Stimulated activated CD8-positive, alpha-beta memory T cell treated with anti-CD3 and anti-CD28 coated beads, Interleukin-4, amount 100 ng/mL, for 4 hours (primary cell): ENCODE measurements around the gene LPIN1.
"Not testable (repeated sequence)": the region's sequence is repeated elsewhere in the genome, so short reads cannot be mapped to it uniquely, and the experiment has no call there.

ENCODE experiments used
- DNase-seq, 2 donors: peaks; one replicate each; pipeline ENCODE4 v3.0.0-alpha.2; 2020; ENCODE audit warnings: low read depth in 2 of 2, low spot score in 1 of 2

Gene LPIN1

DNA sequence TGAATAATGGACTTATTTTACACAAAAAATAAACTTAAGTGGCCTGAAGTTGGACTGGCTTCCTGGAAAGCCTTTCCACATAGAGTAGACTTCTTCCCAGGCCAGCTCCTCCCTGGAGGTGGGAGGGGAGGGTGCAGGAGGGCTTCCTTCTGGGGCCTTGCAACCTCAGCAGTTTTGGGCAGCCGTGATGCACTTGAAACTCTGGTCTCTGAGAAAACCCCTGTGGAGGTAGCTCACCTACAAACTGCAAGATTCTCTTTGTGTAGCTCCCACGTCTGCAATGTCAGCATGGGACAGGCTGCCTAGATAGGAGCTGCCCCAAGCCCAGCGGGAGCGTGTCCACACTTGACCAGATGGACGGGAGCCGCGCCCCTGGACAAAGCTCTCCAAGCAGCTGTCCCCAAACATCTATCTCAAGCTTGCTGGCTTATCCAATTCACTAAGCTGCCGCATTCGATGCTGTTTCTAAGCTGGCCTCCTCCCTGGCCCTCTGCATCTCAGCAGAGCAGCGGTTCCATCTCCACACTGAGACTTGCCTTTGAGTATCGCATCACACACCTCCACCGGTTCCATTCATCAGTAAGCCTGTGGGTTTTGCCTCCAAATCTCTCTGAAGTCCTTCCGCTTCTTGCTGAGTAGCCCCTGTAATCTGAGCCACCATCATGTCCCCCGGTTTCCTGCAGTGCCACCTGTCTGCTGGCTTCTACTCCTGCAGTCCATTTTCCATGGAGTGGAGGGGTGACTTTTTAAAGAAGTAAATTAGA is 1.6 kb upstream of the LPIN1 start:
- no peak for DNase-seq

DNA sequence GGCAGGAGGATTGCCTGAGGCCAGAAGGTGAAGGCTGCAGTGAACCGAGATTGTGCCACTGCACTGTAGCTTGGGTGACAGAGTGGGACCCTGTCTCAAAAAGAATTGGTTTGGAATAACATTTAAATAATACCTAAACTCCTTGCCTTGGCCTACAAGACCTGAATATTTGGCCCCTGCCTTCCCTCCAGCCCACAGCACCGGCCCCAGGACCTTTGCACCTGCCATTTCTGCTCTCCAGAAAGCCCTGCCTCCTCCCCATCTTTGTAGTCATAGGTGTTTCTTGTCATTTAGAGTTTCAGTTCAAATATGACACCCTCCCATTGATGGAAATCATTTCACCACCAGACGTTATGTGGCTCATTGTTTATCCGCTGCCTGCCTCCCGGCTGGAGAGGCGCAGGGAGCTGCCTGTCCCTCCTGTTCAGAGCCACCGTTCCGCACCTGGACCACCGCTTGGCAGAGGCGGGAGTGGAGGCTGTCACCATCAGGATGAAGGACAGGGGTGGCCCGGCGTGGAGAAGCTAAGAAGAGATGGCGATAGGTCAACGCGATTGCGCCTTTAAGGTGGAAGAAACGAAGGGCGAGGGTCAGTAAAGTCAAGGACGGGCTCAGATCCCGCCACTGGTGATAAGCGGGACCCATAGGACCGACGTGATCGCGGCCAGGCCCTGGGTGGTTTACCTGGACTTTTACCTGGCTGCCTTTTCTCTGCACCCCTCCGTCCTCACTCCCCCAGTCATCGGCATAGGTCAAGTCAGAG is 638 bp upstream of the LPIN1 start:
- DNase-seq: no peak

DNA sequence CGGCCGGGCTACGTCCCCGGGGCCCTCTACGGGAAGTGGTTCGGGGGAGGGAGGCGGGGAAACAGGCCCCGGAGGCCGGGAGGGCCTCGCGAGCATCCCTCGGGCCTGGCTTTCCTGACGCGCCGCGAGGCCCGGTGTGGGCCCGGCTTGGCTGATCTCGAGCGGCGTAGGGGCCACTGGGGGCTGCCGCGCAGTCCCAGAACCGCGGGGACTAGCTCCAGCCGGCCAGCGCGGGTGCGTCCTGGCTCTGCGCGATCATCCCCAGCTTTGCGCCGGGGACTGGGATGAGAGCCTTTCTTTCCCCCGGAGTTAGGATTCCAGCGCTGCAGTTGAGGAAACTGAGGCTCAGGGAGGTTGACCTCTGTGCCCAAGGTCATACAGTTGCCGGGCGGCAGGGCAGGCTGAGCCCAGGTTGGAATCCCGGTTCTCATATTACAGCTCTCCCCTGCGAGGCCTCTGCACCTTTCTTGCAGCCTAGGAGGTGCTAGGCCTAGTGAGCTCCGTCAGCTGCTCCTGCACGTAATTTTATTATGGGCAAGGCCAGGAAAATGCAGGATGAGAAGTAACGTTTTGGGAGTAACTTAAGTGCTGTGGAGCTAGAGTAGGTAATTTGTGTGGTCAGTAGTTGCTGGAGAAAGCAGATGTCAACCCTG is 501 bp downstream of the LPIN1 start:
- no peak for DNase-seq

DNA sequence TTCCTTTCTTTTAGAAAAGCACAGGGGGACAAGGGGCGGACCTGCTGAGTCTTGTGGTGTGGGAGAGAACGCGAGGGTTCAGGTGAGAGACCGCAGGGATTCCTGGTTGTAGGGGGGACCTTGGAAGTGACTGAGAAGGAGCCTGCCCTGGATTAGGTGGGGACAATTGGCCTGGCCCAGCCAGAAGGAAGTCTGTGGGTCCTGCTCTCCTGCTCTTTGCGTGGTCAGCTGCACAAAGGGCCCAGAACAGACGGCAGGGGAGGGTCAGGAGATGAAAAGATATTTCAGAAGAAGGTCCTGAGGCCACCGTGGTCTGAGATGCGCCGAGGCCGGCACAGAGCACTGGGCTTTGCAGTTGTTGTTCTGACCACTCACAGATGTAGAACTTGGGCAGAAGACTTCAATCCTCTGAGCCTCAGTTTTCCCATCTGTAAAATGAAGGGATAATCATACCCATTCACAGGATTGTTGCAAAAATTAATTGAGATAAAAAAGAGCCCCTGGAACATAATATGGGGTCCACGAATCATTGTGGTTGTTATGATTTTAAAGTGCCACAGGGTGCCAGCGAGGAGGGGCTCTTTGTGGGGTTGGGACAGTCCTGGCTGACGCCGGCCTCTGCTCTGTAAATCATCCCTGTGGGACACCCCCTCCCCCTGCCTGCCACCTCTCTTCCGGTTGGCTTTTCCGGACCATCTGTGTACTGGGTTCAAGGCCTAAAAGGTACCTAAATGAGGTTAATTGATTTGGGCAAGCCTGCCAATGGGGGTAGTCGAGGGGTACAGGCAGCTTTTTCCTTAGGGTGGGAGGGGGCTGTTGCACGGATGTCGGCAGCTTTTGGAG is 1.8 kb downstream of the LPIN1 start:
- no peak for DNase-seq

DNA sequence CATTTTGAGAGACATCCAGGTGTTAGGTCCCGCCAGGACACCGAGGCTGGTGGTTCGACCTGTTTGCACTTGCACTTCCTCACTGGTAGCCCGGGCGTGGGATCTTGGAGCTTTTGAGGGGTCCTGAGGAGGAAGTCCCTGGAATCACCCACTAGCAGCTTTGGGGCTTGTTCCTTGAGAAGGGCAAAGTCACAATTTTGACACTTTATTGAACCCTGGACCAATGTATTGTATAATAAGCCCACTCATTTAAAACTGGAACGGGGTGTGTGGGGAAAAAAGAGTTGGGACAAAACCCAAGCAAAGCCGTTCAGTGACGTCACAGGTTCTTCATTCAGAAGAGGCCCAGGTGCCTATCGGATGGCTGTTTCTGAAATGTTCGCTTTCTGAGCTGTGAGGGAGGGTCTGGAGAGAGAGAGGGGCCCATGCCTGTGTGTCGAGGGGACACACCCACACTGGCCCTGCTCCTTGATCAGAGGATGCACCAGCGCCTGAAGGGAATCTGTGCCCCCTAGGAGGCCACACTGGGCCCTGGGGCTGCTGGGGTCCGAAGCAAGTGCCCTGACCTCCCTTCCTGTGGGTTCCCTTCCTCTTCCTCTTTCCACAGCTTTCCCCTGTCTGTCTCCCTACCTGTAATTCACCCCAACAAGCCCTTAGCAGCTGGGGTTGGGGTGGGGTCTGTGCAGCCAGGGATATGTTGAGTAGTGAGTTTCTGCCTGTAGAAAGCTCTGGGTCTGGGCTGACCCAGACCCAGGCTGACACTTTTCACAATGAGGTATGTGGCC is 2.6 kb downstream of the LPIN1 start:
- no peak for DNase-seq

DNA sequence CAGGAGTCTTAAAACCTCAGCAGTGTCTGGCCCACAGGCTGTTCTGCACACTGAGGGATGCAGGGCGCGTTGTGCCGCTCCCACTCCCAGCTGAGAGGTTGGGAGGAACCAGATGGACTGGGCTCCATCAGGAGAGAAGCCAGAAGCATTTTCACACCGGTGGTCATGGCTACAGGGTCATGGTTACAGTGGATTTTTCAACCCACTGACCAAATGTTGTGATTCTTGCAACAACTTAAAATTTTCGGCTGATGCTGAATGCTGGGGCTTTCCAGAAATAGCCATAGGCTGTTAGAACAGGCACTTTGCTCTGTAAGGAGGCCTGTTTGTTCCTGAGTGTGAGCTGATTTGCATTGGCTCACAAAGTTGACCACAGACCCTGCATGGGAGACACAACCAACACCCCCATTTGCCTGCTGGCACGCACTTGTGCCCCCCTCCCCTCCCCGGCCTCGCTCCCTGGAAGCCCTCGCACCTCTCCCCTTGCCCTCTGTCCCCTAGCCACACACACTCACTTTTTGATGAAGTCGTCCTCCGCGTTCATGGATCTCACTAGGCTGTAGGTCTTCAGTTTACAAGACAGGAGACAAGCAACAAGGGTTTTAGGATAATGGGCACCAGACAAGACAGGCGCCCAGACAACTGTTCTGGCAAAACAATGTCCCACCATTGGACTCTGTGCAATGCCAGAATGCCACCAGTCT is 3.4 kb downstream of the LPIN1 start:
- no peak for DNase-seq

DNA sequence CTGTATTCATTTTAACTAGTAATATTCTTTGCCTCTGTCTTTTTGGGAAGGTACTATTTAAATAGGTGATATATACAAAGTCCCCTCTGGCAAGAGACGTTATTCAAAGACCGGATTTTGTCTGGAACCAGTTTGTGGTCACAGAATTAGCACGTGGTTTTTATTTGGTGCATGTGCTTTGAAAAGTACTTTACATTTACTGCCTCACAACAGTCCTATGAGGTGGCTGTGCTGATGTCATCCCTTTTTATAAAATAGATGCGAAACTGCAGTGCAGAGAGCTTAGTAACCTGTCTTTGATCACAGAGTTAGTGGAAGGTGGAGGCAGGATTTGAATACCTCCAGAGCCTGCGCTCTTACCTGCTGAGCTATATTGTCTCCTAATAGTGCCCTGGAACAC is 4.0 kb downstream of the LPIN1 start:
- no peak for DNase-seq

DNA sequence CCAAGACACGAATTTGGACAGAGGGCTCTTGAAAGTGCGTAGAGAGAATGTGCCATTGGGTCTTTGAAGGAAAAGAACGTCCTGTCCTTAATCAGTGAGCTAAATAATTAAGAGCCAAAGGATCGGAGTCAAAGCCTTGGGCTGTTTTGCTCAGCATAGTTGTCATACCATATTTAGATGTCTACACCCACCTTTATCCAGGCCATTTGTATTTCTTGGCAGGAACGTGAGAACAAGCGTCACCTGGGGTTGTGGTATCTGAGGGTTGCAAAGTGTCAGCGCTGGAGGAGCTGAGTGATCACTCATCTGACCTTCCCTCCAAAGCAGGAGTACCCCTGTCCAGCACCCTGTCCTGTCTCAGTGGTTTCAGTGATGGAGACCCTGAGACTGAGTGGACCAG is 4.5 kb downstream of the LPIN1 start:
- no peak for DNase-seq

DNA sequence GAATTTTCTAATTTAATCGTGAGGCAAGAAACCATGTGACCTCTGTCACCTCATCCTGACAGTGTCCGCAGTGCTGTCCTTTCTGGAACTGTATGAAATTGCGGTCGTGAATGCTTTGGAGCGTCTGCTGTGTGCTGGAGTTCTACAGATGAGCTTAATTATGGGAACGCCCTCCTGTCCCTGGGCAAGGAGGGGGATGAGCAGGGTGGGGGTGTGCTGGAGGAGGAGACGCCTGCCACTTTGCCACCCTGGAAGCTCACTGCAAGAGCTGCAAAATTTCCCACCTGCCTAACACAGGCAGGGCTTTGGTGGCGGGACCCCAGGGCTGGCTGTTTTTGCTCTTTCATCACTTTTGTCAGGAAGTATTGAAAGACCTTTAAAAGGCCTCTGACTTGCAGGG is 6.5 kb downstream of the LPIN1 start:
- DNase-seq: no peak

DNA sequence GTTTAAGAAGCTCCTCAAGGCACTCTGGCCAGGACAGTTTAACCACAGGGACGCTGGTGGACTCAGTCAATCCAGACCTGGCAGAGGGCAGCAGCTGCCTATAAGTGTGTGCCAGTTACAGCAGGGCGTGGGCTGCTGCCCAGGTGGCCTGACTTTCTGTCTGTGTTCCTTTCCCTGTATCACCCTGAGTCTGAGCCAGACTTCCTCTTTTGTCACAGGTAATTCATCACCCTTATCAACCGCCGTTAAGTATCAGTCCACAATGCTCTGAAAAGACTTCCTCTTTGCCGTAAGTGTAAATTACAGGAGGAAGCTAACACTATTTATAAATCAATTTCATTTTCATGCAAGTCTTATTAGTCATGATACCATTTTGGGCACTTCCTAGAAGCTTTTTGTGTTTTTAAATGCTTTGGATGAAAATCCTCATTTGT is 7.0 kb downstream of the LPIN1 start:
- no peak for DNase-seq

DNA sequence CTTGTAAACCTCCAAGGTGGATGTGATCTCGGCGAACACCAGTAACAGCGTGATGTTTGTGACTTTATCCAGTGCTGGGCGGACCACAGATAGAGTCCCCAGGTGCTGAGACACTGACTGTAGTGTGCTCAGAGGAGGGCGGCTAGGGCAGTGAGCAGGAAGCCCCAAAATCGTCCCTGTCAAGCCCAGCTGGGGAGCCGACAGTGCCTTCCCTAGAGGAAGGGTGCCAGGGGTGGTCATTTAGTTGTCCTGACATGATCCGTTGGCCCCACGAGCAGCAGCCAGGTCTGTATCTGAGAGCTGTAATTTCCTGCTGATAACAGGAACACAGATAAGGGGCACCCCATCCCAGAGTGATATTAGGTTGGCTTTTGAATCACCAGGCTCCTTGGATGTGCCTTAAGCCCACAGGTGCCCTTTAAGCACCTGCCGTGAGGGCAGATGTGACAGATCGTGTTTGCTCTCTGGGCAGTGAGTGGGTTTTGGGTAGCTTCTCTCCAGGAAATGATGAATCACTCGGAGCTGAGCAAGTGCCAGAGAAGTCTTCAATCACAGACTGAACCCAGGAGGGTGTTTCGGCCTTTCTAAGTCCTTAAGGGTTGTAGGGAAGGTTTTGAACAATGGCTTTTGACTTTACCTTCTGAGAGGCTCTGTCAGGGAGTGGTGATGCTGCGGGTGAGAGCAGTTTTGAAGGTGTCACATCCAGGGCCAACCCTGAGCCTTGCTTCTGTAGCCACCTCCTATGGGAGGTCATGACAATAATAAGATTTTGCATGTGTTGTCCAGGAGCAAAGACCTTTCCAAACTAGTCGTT is 7.7 kb downstream of the LPIN1 start:
- DNase-seq: peak; percentile 41 to 65

DNA sequence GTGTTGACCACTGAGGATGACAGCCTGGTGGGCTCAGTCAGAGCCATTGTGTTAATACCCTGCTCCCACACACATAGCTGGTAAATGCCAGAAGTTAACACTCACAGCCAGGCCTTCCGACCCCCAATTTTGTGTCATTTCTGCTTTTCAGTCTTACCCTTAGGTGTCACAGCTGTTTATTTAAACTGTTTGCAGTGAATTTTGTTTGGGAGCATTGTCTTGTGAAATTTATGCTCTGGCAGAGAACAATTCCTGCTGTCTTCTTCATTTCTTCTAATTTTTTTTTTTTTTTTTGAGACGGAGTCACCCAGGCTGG is 8.2 kb downstream of the LPIN1 start:
- no peak for DNase-seq

DNA sequence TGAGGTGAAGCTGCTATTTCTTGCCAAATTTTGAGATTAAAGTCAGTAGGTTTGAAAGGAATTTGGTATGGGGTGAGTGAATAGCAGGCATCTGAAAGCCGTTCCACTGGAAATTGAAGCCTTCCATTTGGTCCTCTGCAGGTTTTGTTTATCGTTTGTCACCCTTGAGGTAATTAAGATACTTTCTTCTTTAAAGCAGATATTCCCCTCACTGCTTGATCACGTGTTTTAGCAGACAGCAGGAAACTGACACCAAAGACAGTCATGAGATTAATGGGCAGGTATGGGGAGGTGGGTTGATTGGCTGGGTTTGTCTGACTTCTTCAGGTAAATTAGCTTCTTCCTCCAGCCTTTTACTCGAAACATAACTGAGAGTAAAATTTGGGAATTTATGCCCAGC is 10.7 kb downstream of the LPIN1 start:
- no peak for DNase-seq

DNA sequence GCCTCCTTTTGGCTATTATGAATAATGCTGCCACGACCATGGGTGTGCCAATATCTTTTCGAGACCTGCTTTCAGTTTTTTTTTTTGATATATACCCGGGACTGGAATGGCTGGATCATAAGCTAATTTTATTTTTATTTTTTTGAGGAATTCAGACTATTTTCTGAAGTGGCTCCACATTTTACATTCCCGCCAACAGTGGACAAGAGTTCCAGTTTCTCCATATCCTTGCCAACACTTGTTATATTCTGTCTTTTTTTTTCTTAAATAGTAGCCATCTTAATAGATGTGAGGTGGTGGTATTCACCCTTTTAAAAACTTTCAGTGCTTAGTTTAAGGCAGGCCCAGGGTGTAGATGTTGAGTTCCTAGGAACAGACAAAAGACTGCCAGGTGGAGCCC is 11.8 kb downstream of the LPIN1 start:
- DNase-seq: no peak

DNA sequence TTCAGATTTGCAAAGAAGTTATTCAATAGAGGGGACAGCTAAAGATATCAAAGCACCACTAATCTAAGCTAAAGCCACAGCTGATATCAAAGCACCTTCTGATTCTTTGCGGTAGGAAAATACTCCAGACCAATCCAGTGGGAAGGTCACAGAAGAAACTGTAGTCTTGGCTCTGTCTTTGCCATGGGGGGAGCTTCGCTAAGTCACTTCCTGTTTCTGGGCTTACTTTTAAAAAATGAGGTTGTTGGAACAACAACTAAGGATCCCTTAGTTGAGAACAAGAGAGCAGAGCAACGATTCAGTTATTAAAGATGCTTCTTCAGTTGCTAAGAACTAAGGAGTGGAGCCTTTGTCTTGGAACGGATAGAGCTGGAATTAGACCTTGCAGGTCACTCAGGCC is 12.2 kb downstream of the LPIN1 start:
- no peak for DNase-seq

DNA sequence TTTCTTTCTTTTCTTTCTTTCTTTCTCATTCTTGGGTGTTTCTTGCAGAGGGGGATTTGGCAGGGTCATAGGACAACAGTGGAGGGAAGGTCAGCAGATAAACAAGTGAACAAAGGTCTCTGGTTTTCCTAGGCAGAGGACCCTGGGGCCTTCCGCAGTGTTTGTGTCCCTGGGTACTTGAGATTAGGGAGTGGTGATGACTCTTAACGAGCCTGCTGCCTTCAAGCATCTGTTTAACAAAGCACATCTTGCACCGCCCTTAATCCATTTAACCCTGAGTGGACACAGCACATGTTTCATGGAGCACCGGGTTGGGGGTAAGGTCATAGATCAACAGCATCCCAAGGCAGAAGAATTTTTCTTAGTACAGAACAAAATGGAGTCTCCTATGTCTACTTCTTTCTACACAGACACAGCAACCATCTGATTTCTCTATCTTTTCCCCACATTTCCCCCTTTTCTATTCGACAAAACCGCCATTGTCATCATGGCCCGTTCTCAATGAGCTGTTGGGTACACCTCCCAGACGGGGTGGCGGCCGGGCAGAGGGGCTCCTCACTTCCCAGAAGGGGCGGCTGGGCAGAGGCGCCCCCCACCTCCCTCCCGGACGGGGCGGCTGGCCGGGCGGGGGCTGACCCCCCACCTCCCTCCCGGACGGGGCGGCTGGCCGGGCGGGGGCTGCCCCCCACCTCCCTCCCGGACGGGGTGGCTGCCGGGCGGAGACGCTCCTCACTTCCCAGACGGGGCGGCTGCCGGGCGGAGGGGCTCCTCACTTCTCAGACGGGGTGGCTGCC is 12.9 kb downstream of the LPIN1 start:
- not testable (repeated sequence) for DNase-seq

DNA sequence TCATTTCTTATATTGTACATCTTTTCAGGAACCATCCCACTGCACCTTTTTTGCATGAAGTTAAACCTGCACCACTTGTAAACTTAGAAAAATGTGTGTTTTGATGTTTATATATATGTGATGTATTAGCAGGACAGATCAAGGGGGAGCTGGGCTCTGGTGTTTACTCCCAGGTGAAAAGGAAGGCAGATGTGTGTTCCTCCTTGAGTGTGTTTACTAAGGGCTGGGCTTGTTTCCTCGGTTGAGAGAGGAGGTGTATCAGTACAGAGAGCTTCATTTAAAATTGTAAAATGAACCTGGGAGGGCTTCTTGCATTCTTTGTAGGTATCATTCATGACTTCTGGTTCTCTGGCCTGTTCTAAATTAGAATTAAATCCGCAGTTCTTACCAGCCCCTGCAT is 14.8 kb downstream of the LPIN1 start:
- no peak for DNase-seq

DNA sequence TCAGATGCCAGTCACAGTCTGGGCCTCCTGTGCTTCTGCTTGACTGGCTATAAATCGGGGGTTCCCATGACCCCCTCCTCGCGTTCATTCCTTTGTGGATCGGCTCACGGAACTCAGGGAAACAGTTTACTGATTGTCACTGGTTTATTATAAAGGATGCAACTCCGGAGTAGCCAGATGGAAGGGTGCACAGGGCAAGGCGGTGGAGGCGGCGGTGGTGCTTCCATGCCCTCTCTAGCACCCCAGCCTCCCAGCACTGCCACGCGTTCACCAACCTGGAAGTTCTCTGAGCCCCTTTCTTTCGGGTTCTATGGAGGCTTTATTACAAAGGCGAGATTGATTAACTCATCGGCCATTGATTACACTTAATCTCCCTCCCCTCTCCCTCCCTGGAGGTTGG is 15.6 kb downstream of the LPIN1 start:
- DNase-seq: no peak
